Type B pancreatic cell (in vitro differentiated cells): ENCODE measurements around the gene LTBP2. TPM values are rescaled to one million over a fixed set of nuclear protein-coding genes. Genes with fewer than 3 reads are reported as not detected.

ENCODE experiments used
- DNase-seq: peaks from one replicate; pipeline ENCODE4 v3.0.0; 2021; ENCODE audit warnings: mixed read lengths; ENCODE audit not compliant: unreplicated experiment; ENCODE audit errors: extremely low spot score
- H3K27ac Mint-ChIP-seq: 2 replicates; pipeline ENCODE4 v1.8.0; 2021; ENCODE audit warnings: mild to moderate bottlenecking, mixed read lengths
- H3K27me3 Mint-ChIP-seq: 2 replicates; pipeline ENCODE4 v1.8.0; 2021; ENCODE audit warnings: mixed read lengths
- H3K36me3 Mint-ChIP-seq: 2 replicates; pipeline ENCODE4 v1.8.0; 2021; ENCODE audit warnings: mixed read lengths
- H3K4me1 Mint-ChIP-seq: one replicate; pipeline ENCODE4 v1.8.0; 2021; ENCODE audit warnings: mixed read lengths; ENCODE audit not compliant: unreplicated experiment
- H3K4me3 Mint-ChIP-seq: 2 replicates; pipeline ENCODE4 v1.8.0; 2021; ENCODE audit warnings: mild to moderate bottlenecking, mixed read lengths
- H3K9me3 Mint-ChIP-seq: 2 replicates; pipeline ENCODE4 v1.8.0; 2021; ENCODE audit warnings: mixed read lengths
- CTCF ChIP-seq: fragments of 200-600 bp; sonication (generic); conservative IDR thresholded peaks from 2 replicates; pipeline ENCODE4 v1.5.0; 2021; ENCODE audit warnings: antibody characterized with exemption, mild to moderate bottlenecking
- total RNA-seq: library from RNA; stranded (reverse); gene quantifications from 2 replicates; pipeline ENCODE4 v1.2.1, GENCODE V29; 2021; ENCODE audit warnings: low replicate concordance

Gene LTBP2
- total RNA-seq, 1 donor from 2014 or later = 1.1 TPM

- Mint-ChIP-seq H3K4me1 (no peaks in the 10 kb centered on the region), H3K27ac (no peak overlapping the region), H3K4me3 (no peak overlapping the region), H3K9me3 (no peaks in the 10 kb centered on the region), H3K36me3 (no peaks in the 10 kb centered on the region), H3K27me3 (peaks cover 8% of the 10 kb centered on the region)
- no peak for TF ChIP-seq CTCF
- DNase-seq = no peak
Observed at GRCh38 chr14:74509587-74510222, 102.3 kb downstream of the LTBP2 start.

DNA sequence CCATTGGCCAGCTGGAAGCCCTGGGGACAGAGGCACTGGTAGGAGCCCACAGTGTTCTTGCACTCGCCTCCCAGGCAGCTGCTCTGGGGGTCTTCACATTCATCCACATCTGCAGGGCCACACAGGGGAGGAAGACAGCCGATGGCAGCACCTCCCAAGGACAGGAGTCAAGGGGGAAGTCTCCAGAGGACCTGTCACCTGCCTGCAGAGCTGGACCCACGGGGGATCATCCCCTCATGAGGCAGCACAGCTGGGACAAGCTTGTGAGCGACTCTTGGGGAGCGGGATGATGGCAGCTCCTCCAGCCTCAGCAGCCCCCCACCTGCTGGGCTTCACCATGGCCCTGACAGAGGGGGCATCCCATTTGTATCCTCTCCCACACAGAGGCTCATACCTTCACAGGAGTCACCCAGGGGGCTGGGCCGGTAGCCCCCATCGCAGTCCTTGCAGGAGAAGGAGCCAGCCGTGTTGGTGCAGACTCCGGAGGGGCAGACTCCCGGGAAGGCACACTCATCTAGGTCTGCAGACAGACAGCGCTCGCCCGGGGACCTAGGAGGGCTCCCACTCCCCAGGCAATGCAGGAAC lies 103.1 kb downstream of the LTBP2 start:
- H3K4me1 Mint-ChIP-seq = no peaks in the 10 kb centered on the region
- no peak overlapping the region for H3K4me3 Mint-ChIP-seq
- TF ChIP-seq CTCF = no peak

DNA sequence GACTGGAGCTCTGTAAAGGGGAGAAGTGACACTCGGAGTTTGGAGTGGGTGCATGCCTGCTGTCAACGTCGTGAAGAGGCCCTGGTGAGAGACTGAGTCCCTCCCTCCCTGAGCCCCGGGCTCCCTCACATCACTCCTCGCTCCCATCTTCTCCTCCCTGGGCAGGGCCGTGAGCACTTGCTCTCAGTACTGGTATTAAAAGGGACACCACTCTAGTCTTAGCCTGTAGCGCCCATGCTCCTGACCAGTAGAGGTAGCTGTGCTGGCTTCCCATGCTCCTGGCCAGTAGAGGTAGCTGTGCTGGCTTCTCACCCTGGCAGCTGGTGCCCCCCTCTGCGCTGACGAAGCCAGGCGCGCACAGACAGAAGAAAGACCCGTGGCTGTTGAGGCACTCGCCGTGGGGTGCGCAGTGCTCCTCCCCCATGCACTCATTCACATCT lies 103.7 kb downstream of the LTBP2 start:
- peaks cover 8% of the 10 kb centered on the region for H3K27me3 Mint-ChIP-seq
- H3K4me3 Mint-ChIP-seq = no peak overlapping the region
- H3K36me3 Mint-ChIP-seq = no peaks in the 10 kb centered on the region
- no peak overlapping the region for H3K27ac Mint-ChIP-seq
- no peaks in the 10 kb centered on the region for H3K4me1 Mint-ChIP-seq
- peak; percentile 51 for TF ChIP-seq CTCF
- H3K9me3 Mint-ChIP-seq = no peaks in the 10 kb centered on the region
- DNase-seq = peak; percentile 58

More for the DNA sequence above, 103.1 kb downstream of the LTBP2 start:
- Mint-ChIP-seq H3K36me3 (no peaks in the 10 kb centered on the region), H3K9me3 (no peaks in the 10 kb centered on the region), H3K27me3 (peaks cover 8% of the 10 kb centered on the region), H3K27ac (no peak overlapping the region)
- no peak for DNase-seq

- H3K27ac Mint-ChIP-seq = no peak overlapping the region
Observed at GRCh38 chr14:74507840-74508239, 104.2 kb downstream of the LTBP2 start.

GRCh38 chr14:74507085-74507484 lies 105.0 kb downstream of the LTBP2 start:
- no peaks in the 10 kb centered on the region for H3K9me3 Mint-ChIP-seq
- H3K27me3 Mint-ChIP-seq = peaks cover 8% of the 10 kb centered on the region
- peaks cover 2% of the 10 kb centered on the region for H3K4me1 Mint-ChIP-seq
- DNase-seq = no peak
- TF ChIP-seq CTCF = no peak
- H3K27ac Mint-ChIP-seq = no peak overlapping the region
- no peaks in the 10 kb centered on the region for H3K36me3 Mint-ChIP-seq
- H3K4me3 Mint-ChIP-seq = no peak overlapping the region

More at GRCh38 chr14:74507840-74508239, 104.2 kb downstream of the LTBP2 start:
- Mint-ChIP-seq H3K27me3 (peaks cover 8% of the 10 kb centered on the region), H3K4me1 (no peaks in the 10 kb centered on the region), H3K36me3 (no peaks in the 10 kb centered on the region), H3K9me3 (no peaks in the 10 kb centered on the region), H3K4me3 (no peak overlapping the region)
- DNase-seq = no peak
- no peak for TF ChIP-seq CTCF
